Activated naive CD4-positive, alpha-beta T cell treated with anti-CD3 and anti-CD28 coated beads, Interleukin-2, amount 10 ng/mL, durations not matched to agents 7 days and 5 days (primary cell): Measurements from ENCODE around the gene CLASRP.
"Not testable (repeated sequence)": the region's sequence is repeated elsewhere in the genome, so short reads cannot be mapped to it uniquely, and the experiment has no call there.

ENCODE experiments used
- CTCF ChIA-PET: fragments of 350-600 bp; sonication (Branson Sonifier 250); formaldehyde crosslinking; loops from one replicate; lab custom pipeline; 2021; ENCODE audit warnings: antibody characterized with exemption; lab: Charles Lee
- DNase-seq: peaks from one replicate; pipeline ENCODE4 v3.0.0-alpha.2; 2020
- H3K27ac Mint-ChIP-seq: one replicate; pipeline ENCODE4 v1.8.0; 2021; ENCODE audit warnings: mild to moderate bottlenecking, moderate library complexity, mixed read lengths
- H3K27me3 Mint-ChIP-seq: one replicate; pipeline ENCODE4 v1.8.0; 2021; ENCODE audit warnings: mild to moderate bottlenecking, mixed read lengths
- H3K36me3 Mint-ChIP-seq: one replicate; pipeline ENCODE4 v1.8.0; 2021; ENCODE audit warnings: mixed read lengths
- H3K4me1 Mint-ChIP-seq: one replicate; pipeline ENCODE4 v1.8.0; 2021; ENCODE audit warnings: mixed read lengths
- H3K4me3 Mint-ChIP-seq: one replicate; pipeline ENCODE4 v1.8.0; 2021; ENCODE audit warnings: mild to moderate bottlenecking, moderate library complexity, mixed read lengths
- H3K9me3 Mint-ChIP-seq: one replicate; pipeline ENCODE4 v1.8.0; 2021; ENCODE audit warnings: mixed read lengths

CLASRP gene, protein sequence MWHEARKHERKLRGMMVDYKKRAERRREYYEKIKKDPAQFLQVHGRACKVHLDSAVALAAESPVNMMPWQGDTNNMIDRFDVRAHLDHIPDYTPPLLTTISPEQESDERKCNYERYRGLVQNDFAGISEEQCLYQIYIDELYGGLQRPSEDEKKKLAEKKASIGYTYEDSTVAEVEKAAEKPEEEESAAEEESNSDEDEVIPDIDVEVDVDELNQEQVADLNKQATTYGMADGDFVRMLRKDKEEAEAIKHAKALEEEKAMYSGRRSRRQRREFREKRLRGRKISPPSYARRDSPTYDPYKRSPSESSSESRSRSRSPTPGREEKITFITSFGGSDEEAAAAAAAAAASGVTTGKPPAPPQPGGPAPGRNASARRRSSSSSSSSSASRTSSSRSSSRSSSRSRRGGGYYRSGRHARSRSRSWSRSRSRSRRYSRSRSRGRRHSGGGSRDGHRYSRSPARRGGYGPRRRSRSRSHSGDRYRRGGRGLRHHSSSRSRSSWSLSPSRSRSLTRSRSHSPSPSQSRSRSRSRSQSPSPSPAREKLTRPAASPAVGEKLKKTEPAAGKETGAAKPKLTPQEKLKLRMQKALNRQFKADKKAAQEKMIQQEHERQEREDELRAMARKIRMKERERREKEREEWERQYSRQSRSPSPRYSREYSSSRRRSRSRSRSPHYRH

GRCh38 chr19:45038931-45039893 lies at the start of gene CLASRP:
CLASRP (plus strand) TSS chr19:45039045; CDS start chr19:45040213, 1,168 bp downstream.
- Mint-ChIP-seq H3K9me3 (no peaks in the 10 kb centered on the region), H3K27ac (peak within 1 kb of the TSS; percentile 99), H3K4me3 (peak within 1 kb of the TSS; percentile 99), H3K27me3 (no peaks in the 10 kb centered on the region), H3K36me3 (peaks cover 33% of the 10 kb centered on the region), H3K4me1 (peaks cover 35% of the 10 kb centered on the region)
- CTCF ChIA-PET, result interaction anchor here (0.5 to 5.1 kb wide), 7 partner anchors 8 to 882 kb away, joined by 3 to 22 read pairs (median 3); no protein-coding TSS in a partner anchor
- peak; percentile 92 for DNase-seq

GRCh38 chr19:44990459-44990858 lies 48.4 kb upstream of the CLASRP start:
- H3K4me1 Mint-ChIP-seq, result peaks cover 2% of the 10 kb centered on the region
- H3K27ac Mint-ChIP-seq, result no peak overlapping the region
- no peak overlapping the region for H3K4me3 Mint-ChIP-seq
- CTCF ChIA-PET, result interaction anchor here (2.0 to 2.2 kb wide), 2 partner anchors 59 to 69 kb away, joined by 6 to 19 read pairs; no protein-coding TSS in a partner anchor
- H3K27me3 Mint-ChIP-seq, result no peaks in the 10 kb centered on the region
- DNase-seq, result no peak
- H3K9me3 Mint-ChIP-seq, result no peaks in the 10 kb centered on the region
- peaks cover 12% of the 10 kb centered on the region for H3K36me3 Mint-ChIP-seq

DNA sequence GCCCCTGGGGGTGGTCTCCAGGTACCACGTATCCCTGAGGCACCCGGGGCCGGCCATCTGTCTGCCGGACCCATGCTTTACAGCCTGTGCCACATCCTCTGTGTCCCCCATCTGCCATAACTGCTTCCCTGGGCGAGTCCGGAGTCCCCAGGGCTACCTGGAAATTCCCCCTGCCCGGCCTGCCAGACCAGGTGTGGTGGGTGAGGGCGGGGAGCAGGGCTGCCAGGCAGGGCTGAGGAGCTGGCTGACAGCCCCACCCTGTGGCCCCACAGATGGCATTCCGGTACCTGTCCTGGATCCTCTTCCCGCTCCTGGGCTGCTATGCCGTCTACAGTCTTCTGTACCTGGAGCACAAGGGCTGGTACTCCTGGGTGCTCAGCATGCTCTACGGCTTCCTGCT lies 47.9 kb upstream of the CLASRP start:
- Mint-ChIP-seq H3K9me3 (no peaks in the 10 kb centered on the region), H3K27ac (no peak overlapping the region), H3K27me3 (no peaks in the 10 kb centered on the region), H3K4me1 (peaks cover 2% of the 10 kb centered on the region), H3K36me3 (peaks cover 12% of the 10 kb centered on the region), H3K4me3 (no peak overlapping the region)
- no peak for DNase-seq
- CTCF ChIA-PET, result no interaction called here

GRCh38 chr19:44992336-44993163 lies 46.3 kb upstream of the CLASRP start:
- Mint-ChIP-seq H3K27me3 (no peaks in the 10 kb centered on the region), H3K4me1 (peaks cover 2% of the 10 kb centered on the region), H3K4me3 (no peak overlapping the region), H3K9me3 (no peaks in the 10 kb centered on the region), H3K27ac (no peak overlapping the region), H3K36me3 (peaks cover 9% of the 10 kb centered on the region)
- CTCF ChIA-PET, result no interaction called here
- no peak for DNase-seq

- no peak for DNase-seq
- H3K9me3 Mint-ChIP-seq, result no peaks in the 10 kb centered on the region
These were observed 45.3 kb upstream of the CLASRP start for GRCh38 chr19:44993526-44993925.

GRCh38 chr19:44993926-44994537 lies 44.8 kb upstream of the CLASRP start:
- Mint-ChIP-seq H3K4me1 (peaks cover 2% of the 10 kb centered on the region), H3K36me3 (peaks cover 8% of the 10 kb centered on the region), H3K9me3 (no peaks in the 10 kb centered on the region), H3K27ac (no peak overlapping the region), H3K4me3 (no peak overlapping the region), H3K27me3 (no peaks in the 10 kb centered on the region)
- CTCF ChIA-PET, result no interaction called here
- DNase-seq, result no peak

More at GRCh38 chr19:44993526-44993925, 45.3 kb upstream of the CLASRP start:
- H3K27ac Mint-ChIP-seq, result no peak overlapping the region
- H3K36me3 Mint-ChIP-seq, result peaks cover 9% of the 10 kb centered on the region
- no peak overlapping the region for H3K4me3 Mint-ChIP-seq
- H3K4me1 Mint-ChIP-seq, result peaks cover 2% of the 10 kb centered on the region
- no peaks in the 10 kb centered on the region for H3K27me3 Mint-ChIP-seq
- CTCF ChIA-PET, result no interaction called here

- no peak for DNase-seq
- Mint-ChIP-seq H3K27me3 (no peaks in the 10 kb centered on the region), H3K36me3 (peaks cover 9% of the 10 kb centered on the region), H3K27ac (no peak overlapping the region), H3K9me3 (no peaks in the 10 kb centered on the region), H3K4me1 (peaks cover 10% of the 10 kb centered on the region), H3K4me3 (no peak overlapping the region)
- CTCF ChIA-PET, result no interaction called here
These were observed 40.8 kb upstream of the CLASRP start for GRCh38 chr19:44998025-44998424.

DNA sequence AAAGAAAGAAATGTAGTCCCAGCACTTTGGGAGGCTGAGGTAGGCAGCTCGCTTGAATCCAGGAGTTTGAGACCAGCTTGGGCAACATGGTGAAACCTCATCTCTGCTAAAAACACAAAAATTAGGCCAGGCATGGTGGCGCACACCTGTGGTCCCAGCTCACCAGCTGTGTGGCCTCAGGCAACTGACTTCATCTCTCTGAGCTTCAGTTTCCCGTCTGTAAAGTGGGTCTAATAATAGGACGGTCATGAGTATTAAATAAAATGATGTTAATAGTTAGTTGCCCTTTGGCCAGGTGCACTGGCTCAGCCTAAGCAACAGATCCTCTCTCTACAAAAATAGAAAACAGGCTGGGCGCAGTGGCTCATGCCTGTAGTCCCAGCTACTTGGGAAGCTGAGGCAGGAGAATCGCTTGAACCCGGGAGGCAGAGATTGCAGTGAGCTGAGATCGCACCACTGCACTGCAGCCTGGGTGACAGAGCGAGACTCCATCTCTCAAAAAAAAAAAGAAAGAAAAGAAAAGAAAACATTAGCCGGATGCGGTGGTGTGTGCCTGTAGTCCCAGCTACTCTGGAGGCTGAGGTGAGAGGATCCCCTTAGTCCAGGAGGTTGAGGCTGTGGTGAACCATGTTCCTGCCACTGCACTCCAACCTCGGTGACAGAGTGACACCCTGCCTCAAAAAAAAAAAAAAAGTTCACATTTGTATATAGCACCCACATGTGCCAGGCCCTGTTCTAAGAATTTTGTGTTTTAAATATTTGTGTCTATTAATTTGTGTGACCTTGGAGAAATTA lies 39.5 kb upstream of the CLASRP start:
- H3K27me3 Mint-ChIP-seq, DNase-seq, CTCF ChIA-PET, H3K9me3 Mint-ChIP-seq, H3K36me3 Mint-ChIP-seq, H3K4me1 Mint-ChIP-seq: not testable (repeated sequence)
- Mint-ChIP-seq H3K27ac (peak overlapping the region; percentile 84), H3K4me3 (peak overlapping the region; percentile 21)

- H3K9me3 Mint-ChIP-seq, H3K36me3 Mint-ChIP-seq, DNase-seq, H3K4me1 Mint-ChIP-seq, H3K27me3 Mint-ChIP-seq: not testable (repeated sequence)
- CTCF ChIA-PET, result interaction anchor here (0.6 to 1.1 kb wide), 4 partner anchors 11 to 59 kb away, joined by 3 read pairs; no protein-coding TSS in a partner anchor
- peak overlapping the region; percentile 64 for H3K4me3 Mint-ChIP-seq
- peak overlapping the region; percentile 84 for H3K27ac Mint-ChIP-seq
These were observed 38.2 kb upstream of the CLASRP start for GRCh38 chr19:45000665-45001064.

DNA sequence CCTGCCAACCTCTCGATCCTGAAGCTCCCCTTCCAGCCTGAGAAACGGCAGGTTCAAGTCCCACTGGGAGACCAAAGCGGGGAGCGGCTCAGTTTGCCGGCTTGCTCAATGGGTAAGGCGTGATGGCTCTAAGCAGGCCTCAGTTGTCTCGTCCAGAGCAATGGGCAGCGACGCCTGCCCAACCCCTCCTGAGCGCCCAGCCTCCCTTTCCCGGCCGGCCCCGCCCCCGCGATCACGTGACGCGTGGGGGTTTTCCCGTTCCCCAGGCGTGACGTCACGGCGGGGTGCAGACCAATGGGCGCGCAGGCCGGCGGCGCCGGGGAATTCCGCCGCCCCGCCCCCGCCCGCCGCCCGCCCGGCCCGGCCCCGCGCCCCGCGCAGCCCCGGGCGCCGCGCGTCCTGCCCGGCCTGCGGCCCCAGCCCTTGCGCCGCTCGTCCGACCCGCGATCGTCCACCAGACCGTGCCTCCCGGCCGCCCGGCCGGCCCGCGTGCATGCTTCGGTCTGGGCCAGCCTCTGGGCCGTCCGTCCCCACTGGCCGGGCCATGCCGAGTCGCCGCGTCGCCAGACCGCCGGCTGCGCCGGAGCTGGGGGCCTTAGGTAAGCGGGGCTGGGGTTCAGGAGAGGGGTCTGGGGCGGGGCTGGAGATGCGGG lies 37.6 kb upstream of the CLASRP start, which contains the start of gene RELB:
TSS of gene RELB (plus strand) at position 378 of the 653 bp plus-strand sequence. CDS start at position 494, 116 bp downstream.
- Mint-ChIP-seq H3K27me3 (no peaks in the 10 kb centered on the region), H3K4me3 (peak within 1 kb of the TSS; percentile 96), H3K4me1 (peaks cover 14% of the 10 kb centered on the region), H3K27ac (peak within 1 kb of the TSS; percentile 100), H3K36me3 (peaks cover 5% of the 10 kb centered on the region), H3K9me3 (no peaks in the 10 kb centered on the region)
- peak; percentile 94 for DNase-seq
- CTCF ChIA-PET, result interaction anchor here (0.9 to 1.1 kb wide), 4 partner anchors 12 to 58 kb away, joined by 3 read pairs; no protein-coding TSS in a partner anchor

DNA sequence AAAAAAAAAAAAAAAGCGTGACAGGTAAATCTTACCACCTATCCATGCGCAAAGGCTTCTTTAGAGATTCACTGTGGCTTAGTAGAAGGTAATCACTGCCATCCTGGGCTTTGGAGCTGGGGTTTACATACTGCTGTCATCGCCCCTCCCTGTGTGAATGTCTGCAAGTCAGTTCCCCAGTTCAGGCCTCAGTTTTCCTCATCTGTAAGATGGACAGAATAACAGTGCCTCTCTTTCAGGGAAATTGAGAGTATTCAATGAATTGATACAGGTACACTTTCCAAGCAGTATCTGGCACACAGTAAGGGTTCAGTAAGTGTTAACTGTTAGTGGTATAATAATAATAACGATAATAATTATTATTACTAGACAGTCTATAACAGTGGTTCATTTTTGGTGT lies 35.4 kb upstream of the CLASRP start:
- no peak for DNase-seq
- H3K27ac Mint-ChIP-seq, result peak overlapping the region; percentile 28
- H3K36me3 Mint-ChIP-seq, result peaks cover 7% of the 10 kb centered on the region
- CTCF ChIA-PET, result no interaction called here
- no peak overlapping the region for H3K4me3 Mint-ChIP-seq
- H3K27me3 Mint-ChIP-seq, result no peaks in the 10 kb centered on the region
- H3K4me1 Mint-ChIP-seq, result peaks cover 17% of the 10 kb centered on the region
- no peaks in the 10 kb centered on the region for H3K9me3 Mint-ChIP-seq

DNA sequence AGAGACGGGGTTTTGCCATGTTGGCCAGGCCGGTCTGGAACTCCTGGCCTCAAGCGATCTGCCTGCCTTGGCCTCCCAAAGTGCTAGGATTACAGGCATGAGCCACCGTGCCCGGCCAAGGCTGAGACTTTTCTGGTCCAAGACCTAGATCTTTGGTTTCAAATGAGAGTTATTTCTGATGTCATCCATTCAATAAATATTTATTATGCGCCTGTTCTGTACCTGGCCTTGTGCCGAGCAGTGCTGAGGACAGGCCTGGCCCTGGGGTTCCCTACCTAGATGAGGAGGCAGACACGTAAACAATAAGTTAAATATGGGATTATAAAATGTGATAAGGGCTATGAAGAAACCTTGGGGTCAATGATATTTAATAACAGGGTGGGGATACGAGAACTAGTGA lies 33.1 kb upstream of the CLASRP start:
- Mint-ChIP-seq H3K4me3 (no peak overlapping the region), H3K36me3 (peaks cover 7% of the 10 kb centered on the region), H3K27ac (no peak overlapping the region), H3K4me1 (peaks cover 17% of the 10 kb centered on the region), H3K27me3 (no peaks in the 10 kb centered on the region), H3K9me3 (no peaks in the 10 kb centered on the region)
- DNase-seq, result no peak
- CTCF ChIA-PET, result no interaction called here
